Activated CD4-positive, CD25-positive, alpha-beta regulatory T cell treated with anti-CD3 and anti-CD28 coated beads, Interleukin-2, amount 50 U/mL, for 16 hours (primary cell): ENCODE data around the gene AKT2.

Source experiments
- DNase-seq: peaks from one replicate; pipeline ENCODE4 v3.0.0-alpha.2; 2020; ENCODE audit warnings: low read depth, low spot score

AKT2 gene

DNA sequence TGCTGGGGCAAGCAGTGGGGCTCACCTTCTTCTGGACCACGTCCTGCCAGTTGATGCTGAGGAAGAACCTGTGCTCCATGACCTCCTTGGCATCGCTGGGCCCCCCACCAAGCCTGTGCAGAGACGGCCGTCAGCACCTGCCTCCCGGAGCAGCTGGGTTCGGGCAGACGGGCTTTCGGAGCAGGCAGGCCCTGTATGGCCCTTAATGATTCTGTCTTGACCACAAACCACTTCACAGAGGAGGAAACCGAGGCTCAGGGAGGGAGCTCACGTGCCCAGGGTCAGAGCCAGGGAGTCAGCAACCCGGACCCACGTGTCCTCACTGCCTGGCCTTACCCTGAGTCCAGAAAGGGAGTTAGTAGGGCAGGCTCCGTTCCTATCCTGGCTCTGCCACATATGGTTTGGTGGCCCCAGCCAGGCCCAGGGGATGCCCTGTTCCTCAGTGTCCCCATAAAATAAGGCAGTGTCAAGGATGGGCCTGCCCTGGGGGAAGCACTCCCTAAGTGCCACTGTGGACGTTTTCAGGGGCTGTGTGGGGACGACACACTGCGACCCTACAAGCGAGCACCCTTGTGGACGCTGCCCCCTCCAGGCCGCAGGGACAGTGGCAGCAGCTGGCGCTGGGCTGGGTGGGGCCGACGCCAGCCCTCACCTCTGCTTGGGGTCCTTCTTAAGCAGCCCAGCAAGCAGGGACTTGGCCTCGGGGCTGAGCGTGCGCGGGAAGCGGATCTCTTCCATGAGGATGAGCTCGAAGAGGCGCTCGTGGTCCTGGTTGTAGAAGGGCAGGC, 49.7 kb downstream of the AKT2 start:
- no peak for DNase-seq

- DNase-seq = no peak
Observed at GRCh38 chr19:40234429-40235237, 50.5 kb downstream of the AKT2 start.

GRCh38 chr19:40233811-40234389, 51.2 kb downstream of the AKT2 start:
- DNase-seq = no peak

DNA sequence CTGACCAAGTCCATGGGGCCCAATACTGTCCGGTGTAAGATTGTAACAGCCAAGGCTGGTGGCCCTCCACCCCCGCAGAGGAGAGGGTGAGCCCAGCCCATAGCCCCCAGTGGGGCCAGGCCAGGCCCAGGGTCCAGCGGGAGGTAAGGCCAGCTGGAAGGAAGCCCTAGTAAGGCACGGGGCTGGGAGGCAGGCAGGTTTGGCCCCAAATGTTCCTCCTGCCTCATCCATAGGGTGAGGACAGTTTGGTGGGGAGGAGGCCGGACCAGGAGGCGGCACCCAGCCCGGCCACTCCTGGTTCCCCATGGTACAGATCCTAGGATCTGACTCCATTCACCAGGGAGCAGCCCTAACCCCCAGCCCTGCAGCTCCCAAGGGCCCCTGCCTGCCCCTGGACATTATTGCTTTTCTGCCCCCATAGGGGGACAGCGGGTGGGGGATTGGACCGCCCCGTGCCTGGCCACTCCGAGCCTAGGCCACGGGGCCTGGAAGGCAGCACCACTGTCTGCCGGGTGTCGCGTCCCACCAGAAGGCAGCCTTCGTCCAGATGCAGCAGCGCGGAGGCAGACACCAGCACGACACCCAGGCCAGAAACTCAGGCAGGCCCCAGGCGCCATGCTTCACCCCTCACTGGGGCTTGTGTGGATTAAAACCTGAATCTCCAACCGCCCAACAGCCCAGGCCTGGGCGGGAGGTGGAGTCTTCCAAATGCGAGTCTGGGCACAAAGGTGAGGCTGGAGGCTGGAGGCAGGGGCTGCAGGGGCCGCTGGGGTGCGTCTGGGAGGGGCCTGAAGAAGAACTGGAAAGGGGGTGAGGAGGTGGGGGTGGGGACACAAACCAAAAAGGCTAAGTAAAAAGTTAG, 52.0 kb downstream of the AKT2 start:
- no peak for DNase-seq

- DNase-seq = no peak
Observed at GRCh38 chr19:40232479-40232878, 52.7 kb downstream of the AKT2 start.

- DNase-seq = no peak
Observed at GRCh38 chr19:40231544-40232424, 53.4 kb downstream of the AKT2 start.

DNA sequence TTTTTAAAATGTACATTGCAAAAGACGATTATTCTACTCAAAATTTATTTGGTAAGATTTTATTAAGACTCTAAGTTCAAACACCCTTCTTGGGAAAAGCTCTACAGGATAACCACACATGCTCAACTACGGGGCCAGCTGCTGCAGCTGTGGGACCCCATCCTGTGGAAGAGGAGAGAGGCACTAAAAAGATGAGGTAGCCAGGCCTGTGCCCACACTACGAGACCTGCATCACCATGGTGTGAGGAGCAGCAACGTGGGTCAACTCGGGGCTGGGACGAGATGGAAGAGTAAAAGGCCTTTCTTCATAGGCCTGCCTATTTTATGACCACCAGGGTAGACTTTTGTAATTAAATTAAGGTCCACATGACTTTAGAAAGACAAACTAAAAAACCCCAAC, 54.1 kb downstream of the AKT2 start:
- DNase-seq = no peak

DNA sequence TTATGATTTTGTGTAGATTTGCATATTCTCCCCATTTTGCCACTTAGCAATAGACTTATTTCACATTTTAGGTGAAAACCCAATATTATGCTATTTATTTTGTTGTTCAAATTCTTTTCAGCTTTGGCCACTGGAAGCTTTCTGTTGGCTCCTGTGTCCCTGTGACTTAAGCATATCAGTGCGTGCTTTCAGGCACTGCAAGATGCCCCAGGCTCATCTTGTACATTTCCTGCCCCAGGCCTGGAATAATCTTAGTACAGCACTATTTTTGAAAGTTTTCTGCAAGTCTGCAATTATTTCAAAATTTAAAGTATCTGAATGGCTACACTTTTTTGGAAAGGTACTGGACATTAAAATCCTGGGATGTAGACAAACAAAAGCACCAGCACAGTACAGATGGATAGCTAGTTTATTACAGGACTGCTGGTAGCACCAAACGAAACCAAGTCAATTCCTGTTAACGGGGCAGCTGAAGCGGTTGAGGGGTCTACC, 55.2 kb downstream of the AKT2 start:
- DNase-seq = no peak

GRCh38 chr19:40229484-40229883, 55.7 kb downstream of the AKT2 start:
- no peak for DNase-seq

DNA sequence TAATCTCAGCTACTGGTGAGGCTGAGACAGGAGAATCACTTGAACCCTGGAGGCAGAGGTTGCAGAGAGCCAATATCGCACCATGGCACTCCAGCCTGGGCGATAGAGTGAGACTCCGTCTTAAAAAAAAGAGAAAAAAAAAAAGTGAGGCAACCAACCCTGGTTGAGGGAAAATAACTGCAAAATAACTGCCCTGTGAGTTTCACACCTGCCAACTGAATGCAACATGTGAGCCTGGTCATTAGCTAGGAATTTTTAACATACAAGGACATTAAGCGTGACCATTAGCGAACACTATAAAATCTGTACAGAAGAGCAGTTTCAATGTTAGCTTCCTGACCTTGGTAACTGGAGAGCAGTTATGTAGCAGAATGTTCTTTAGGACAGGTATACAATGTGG, 56.3 kb downstream of the AKT2 start:
- no peak for DNase-seq

DNA sequence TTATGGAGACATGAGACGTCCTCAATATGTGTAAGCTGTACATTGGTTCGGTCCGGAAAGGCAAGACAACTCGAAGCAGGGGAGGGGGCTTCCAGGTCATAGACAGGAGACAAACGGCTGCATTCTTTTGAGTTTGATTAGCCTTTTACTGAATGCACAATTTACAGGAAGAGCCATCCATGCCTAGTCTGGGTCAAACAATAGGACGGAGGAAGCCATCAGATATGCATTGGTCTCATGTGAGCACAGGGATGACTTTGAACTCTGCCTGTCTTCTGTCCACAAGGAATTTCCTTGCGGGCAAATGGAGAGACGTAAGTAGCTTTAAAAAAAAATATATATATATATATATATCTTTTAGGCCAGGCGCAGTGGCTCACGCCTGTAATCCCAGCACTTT, 56.8 kb downstream of the AKT2 start:
- DNase-seq = no peak

- DNase-seq = no peak
Observed at GRCh38 chr19:40225440-40226305, 59.5 kb downstream of the AKT2 start.

GRCh38 chr19:40224342-40225150, 60.6 kb downstream of the AKT2 start:
- DNase-seq = no peak

DNA sequence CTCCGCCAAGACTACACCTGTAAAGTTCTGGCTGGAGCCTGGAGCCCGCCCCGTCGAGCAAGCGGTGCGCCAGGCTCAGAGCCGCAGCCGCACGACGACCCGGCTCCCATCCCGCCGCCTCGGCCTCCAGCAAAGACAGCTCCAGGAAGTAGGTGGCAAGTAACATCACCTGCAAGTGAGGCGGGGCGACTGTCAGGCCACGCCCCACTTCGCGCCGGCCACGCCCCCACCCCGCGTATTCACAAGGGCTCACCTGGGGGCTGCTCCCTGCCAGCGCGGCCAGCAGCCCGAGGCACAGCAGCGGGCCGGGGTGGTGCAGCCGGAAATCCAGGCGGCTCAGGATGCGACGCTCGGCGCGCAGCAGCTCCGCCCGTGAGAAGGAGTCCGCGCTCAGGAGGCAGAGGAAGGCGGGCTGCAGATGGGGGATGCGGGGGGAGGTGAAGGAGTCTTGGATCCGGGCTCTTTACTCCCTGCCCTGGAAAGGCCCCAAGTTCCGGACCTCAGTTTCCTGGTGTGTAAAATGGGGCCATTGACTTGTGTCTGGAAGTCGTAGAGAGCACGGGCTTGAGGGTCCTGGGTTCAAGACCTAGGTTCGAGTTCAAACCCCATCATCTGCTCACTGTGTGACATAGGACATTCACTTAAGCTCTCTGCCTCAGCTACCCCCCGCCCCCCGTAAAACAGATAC, 61.9 kb downstream of the AKT2 start:
- DNase-seq = no peak

GRCh38 chr19:40221858-40222619, 63.1 kb downstream of the AKT2 start:
- peak; percentile 49 for DNase-seq

GRCh38 chr19:40220674-40221073, 64.5 kb downstream of the AKT2 start:
- DNase-seq = no peak

GRCh38 chr19:40219721-40220276, 65.3 kb downstream of the AKT2 start:
- no peak for DNase-seq
